ENCODE results near the gene MAPK12.
A peak's percentile ranks its signal among the peaks of the same experiment; 100 is the strongest.

The MAPK12 gene

DNA sequence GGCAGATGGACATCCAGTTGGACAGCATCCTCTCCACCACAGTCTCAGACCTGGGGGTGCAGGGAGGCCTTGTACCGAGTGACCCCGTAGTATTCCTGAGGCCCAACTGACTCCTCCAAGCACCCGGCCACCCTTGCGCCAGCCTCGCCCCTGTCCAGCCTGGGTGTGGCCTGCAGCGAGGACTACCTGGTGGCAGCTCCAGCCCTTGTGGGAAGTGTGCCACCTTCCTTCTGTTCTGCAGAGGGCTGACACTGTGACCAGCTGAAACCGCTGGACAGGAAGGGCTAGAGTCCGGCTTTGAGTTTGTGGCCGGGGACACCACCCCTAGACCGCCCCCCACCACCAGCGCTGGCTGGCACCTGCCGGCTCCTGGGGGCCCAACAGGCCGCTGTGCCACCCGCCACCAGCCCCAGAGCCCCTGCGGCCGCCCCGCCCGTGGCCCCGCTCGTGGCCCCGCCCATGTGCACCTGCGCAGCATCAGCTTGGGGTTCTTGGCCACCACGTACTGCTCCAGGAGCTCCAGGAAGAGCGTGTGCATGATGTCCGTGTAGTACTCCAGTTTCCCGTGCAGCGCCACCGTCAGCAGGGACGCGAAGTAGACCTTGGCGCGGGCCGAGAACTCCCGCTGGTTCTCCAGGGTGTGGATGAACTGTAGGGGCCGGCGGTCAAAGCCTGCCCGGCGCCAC, 18.7 kb upstream of the MAPK12 start:
- TF ChIP-seq, protein P1, sequence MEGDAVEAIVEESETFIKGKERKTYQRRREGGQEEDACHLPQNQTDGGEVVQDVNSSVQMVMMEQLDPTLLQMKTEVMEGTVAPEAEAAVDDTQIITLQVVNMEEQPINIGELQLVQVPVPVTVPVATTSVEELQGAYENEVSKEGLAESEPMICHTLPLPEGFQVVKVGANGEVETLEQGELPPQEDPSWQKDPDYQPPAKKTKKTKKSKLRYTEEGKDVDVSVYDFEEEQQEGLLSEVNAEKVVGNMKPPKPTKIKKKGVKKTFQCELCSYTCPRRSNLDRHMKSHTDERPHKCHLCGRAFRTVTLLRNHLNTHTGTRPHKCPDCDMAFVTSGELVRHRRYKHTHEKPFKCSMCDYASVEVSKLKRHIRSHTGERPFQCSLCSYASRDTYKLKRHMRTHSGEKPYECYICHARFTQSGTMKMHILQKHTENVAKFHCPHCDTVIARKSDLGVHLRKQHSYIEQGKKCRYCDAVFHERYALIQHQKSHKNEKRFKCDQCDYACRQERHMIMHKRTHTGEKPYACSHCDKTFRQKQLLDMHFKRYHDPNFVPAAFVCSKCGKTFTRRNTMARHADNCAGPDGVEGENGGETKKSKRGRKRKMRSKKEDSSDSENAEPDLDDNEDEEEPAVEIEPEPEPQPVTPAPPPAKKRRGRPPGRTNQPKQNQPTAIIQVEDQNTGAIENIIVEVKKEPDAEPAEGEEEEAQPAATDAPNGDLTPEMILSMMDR (IDR thresholded peaks at IDR 0.05; ENCODE audit: extremely low read depth, missing control alignments) = no peak

DNA sequence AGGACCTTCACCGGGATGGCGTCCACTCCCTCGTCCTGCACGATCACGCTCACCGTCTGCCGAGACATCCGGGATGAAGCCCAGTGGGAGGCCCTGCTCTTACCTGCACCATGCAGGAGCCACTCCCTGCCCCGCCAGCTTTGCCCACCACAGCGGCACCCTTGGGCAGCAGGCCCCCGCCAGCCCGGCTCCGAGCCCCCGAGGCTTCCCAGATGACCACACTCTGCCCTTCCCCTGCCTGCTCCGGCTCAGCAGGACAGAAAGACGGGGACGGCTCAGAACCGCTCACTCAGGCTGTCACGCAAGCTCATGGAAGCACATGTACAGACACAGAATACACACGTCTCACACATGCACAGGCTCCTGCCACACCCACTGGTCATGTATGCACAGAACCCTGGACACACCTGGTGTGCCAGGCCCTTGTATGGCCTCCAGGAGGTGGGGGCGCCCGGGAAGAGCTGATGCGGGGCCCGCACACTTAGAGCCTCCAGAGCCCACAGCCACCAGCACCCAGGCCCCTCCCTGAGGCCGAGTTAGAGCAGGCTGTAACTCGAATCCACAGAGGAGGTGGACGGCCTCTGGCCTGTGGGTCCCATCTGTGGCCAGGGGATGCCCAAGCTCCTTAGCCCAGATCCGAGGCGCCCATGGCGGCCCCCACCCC, 17.6 kb upstream of the MAPK12 start:
- TF ChIP-seq, protein P1 (IDR thresholded peaks at IDR 0.05; ENCODE audit: extremely low read depth, missing control alignments) = no peak
- no peak for DNase-seq (ENCODE audit: low spot score)

More for the DNA sequence above, 18.7 kb upstream of the MAPK12 start:
- no peak for DNase-seq (ENCODE audit: low spot score)

- DNase-seq (ENCODE audit: low spot score) = no peak
- TF ChIP-seq, protein P1 (IDR thresholded peaks at IDR 0.05; ENCODE audit: extremely low read depth, missing control alignments) = no peak
These were observed 17.0 kb upstream of the MAPK12 start for GRCh38 chr22:50278461-50278860.

DNA sequence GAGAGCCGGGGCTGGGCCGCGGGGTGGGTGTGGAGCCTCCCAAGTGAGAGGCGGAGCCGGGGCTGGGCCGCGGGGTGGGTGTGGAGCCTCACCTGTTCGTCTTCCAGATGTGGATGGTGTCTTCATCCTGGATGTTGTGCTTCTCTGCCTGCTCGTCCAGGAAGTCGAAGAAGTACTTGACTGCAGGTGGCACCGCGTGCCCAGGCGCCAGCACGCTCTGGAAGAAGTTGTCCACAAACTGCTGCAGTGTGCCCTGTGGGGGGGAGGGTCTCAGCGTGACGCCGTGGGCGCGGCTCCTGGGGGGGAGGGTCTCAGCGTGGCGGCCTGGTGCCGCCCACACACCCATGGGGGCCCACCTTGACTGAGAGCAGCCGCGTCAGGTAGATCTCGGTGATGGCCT, 16.3 kb upstream of the MAPK12 start:
- TF ChIP-seq, protein P1 (IDR thresholded peaks at IDR 0.05; ENCODE audit: extremely low read depth, missing control alignments) = no peak
- no peak for DNase-seq (ENCODE audit: low spot score)

- peak; percentile 84 for DNase-seq (ENCODE audit: low spot score)
- TF ChIP-seq, protein P1 (IDR thresholded peaks at IDR 0.05; ENCODE audit: extremely low read depth, missing control alignments) = peak; percentile 72
These were observed 14.7 kb upstream of the MAPK12 start for GRCh38 chr22:50276143-50276542.

- DNase-seq (ENCODE audit: low spot score) = no peak
- TF ChIP-seq, protein P1 (IDR thresholded peaks at IDR 0.05; ENCODE audit: extremely low read depth, missing control alignments) = no peak
These were observed 13.9 kb upstream of the MAPK12 start for GRCh38 chr22:50275181-50276055.

DNA sequence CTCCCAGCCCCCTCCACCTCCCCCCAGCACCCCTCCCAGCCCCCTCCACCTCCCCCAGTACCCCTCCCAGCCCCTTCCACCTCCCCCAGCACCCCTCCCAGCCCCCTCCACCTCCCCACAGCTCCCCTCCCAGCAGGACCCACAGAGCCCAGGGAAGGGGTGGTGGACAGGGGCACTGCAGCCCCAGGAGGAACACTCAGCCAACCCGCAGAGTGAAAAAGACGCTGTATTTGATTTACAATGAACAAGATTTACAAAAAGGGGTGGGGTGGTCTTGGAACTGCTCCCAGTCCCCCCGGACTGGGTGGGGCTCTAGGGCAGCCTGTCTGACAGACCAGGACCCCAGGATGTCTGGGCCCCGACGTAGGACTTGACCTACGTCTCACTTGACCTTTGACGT, 13.3 kb upstream of the MAPK12 start:
- DNase-seq (ENCODE audit: low spot score) = no peak
- TF ChIP-seq, protein P1 (IDR thresholded peaks at IDR 0.05; ENCODE audit: extremely low read depth, missing control alignments) = no peak

All from GM20000 (cell line).